Trophoblast cell (in vitro differentiated cells and primary cell): ENCODE results near the gene RIOK2.

Experiments
- DNase-seq, 2 donors: peaks; one replicate each; pipeline ENCODE4 v3.0.0-alpha.2; 2016
- H2AFZ ChIP-seq: 2 replicates; pipeline ENCODE4 v1.6.1; 2013; ENCODE audit warnings: low read length, moderate library complexity, mild to moderate bottlenecking; ENCODE audit not compliant: insufficient read depth, poor library complexity
- H2AK5ac ChIP-seq: 2 replicates; pipeline ENCODE4 v1.6.1; 2013; ENCODE audit warnings: mild to moderate bottlenecking, low read length
- H2BK120ac ChIP-seq: 2 replicates; pipeline ENCODE4 v1.6.1; 2013; ENCODE audit warnings: low read length, mild to moderate bottlenecking, moderate library complexity; ENCODE audit not compliant: insufficient read depth, poor library complexity
- H2BK12ac ChIP-seq: 2 replicates; pipeline ENCODE4 v1.6.1; 2013; ENCODE audit warnings: mild to moderate bottlenecking, low read length, moderate library complexity
- H2BK5ac ChIP-seq: 2 replicates; pipeline ENCODE4 v1.6.1; 2013; ENCODE audit warnings: low read length, low read depth, moderate library complexity, mild to moderate bottlenecking; ENCODE audit not compliant: poor library complexity
- H3K14ac ChIP-seq: 2 replicates; pipeline ENCODE4 v1.6.1; 2013; ENCODE audit warnings: mild to moderate bottlenecking, low read length
- H3K18ac ChIP-seq: 2 replicates; pipeline ENCODE4 v1.6.1; 2013; ENCODE audit warnings: mild to moderate bottlenecking, low read length
- H3K23ac ChIP-seq: 2 replicates; pipeline ENCODE4 v1.6.1; 2013; ENCODE audit warnings: low read length
- H3K27ac ChIP-seq: 2 replicates; pipeline ENCODE4 v1.5.1; 2013; ENCODE audit warnings: low read depth, mild to moderate bottlenecking, inconsistent platforms, low read length, moderate library complexity
- H3K27me3 ChIP-seq: 2 replicates; pipeline ENCODE4 v1.6.1; 2013; ENCODE audit warnings: inconsistent platforms, mild to moderate bottlenecking, low read length, moderate library complexity; ENCODE audit not compliant: insufficient read depth
- H3K36me3 ChIP-seq, 2 experiments: 1 replicate in 1 of 2; 2 replicates in 1 of 2; pipeline ENCODE4 v1.6.1; 2013; ENCODE audit warnings: low read length in 2 of 2, mild to moderate bottlenecking in 2 of 2, moderate library complexity in 1 of 2; ENCODE audit not compliant: insufficient read depth in 2 of 2, control insufficient read depth in 1 of 2
- H3K4ac ChIP-seq: 2 replicates; pipeline ENCODE4 v1.6.1; 2013; ENCODE audit warnings: low read depth, mild to moderate bottlenecking, low read length, moderate library complexity
- H3K4me1 ChIP-seq, 2 experiments: 1 replicate in 1 of 2; 2 replicates in 1 of 2; pipeline ENCODE4 v1.6.1; 2013; ENCODE audit warnings: low read length in 2 of 2, mild to moderate bottlenecking in 2 of 2, moderate library complexity in 1 of 2; ENCODE audit not compliant: insufficient read depth in 2 of 2, control insufficient read depth in 1 of 2
- H3K4me2 ChIP-seq: 2 replicates; pipeline ENCODE4 v1.6.1; 2013; ENCODE audit warnings: inconsistent platforms, mild to moderate bottlenecking, low read length, moderate library complexity
- H3K4me3 ChIP-seq: 2 replicates; pipeline ENCODE4 v1.5.1; 2013; ENCODE audit warnings: mild to moderate bottlenecking, low read depth, low read length, inconsistent platforms
- H3K79me1 ChIP-seq: one replicate; pipeline ENCODE4 v1.6.1; 2013; ENCODE audit warnings: low read length
- H3K79me2 ChIP-seq: 2 replicates; pipeline ENCODE4 v1.6.1; 2013; ENCODE audit warnings: low read length, mild to moderate bottlenecking; ENCODE audit not compliant: control insufficient read depth, insufficient read depth, poor library complexity
- H3K9ac ChIP-seq: 2 replicates; pipeline ENCODE4 v1.6.1; 2013; ENCODE audit warnings: mild to moderate bottlenecking, low read length
- H3K9me3 ChIP-seq: 2 replicates; pipeline ENCODE4 v1.6.1; 2013; ENCODE audit warnings: low read depth, mild to moderate bottlenecking, control low read depth, inconsistent platforms, low read length; ENCODE audit not compliant: insufficient read depth
- H4K12ac ChIP-seq: 2 replicates; pipeline ENCODE4 v1.6.1; 2013; ENCODE audit warnings: low read depth, mild to moderate bottlenecking, low read length, moderate library complexity
- H4K8ac ChIP-seq: 2 replicates; pipeline ENCODE4 v1.6.1; 2013; ENCODE audit warnings: low read depth, mild to moderate bottlenecking, low read length, moderate library complexity
- H4K91ac ChIP-seq: one replicate; pipeline ENCODE4 v1.6.1; 2013; ENCODE audit warnings: low read depth, mild to moderate bottlenecking, low read length, moderate library complexity
- WGBS: extraction: QIAGEN DNeasy Blood & Tissue Kit; methylation state at CpG from one replicate; pipeline ENCODE4 v1.1.7; 2013; ENCODE audit warnings: missing lambda C conversion rate; ENCODE audit not compliant: insufficient read length, insufficient coverage; ENCODE audit errors: extremely low coverage; 5-methylcytosine and 5-hydroxymethylcytosine counted together

Gene RIOK2

DNA sequence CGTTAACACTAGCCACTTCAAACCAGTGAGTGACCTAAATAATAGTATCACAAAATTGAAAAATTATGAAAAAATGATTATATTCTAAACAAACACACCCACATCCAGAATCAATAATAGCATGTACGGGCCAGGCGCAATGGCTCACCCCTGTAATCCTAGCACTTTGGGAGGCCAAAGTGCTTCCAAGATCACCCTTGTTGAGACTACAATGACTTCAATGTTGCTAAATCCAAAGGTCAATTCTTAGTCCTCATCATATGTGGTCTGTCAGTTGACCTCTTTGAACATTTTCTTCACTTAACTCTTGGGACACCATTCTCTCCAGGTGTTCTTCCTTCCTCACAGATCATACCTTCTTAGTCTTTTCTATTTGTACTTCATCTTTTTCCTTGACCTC, 11.3 kb downstream of the RIOK2 start:
- H2BK5ac ChIP-seq, result no peak overlapping the region

DNA sequence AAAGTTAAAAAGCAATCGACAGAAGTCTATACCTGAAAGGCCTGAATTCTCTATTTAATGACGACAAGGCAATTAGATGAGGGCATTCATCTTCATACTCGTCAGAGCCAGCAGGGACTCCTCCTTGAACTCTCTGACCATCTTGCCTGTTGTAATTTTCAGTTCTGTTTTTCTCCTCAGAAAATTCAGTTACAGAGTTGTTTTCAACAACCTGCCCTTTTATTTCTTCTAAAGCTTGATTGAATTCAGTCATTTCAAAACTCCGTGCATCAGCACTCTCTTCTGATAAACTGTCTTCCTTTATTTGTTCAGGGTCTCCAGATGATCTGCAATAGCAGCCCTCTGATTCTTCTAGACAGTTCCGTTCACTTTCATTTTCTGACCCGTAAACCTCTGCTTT, 15.6 kb downstream of the RIOK2 start:
- WGBS, result no CpG with 5 or more reads among the region's 6 CpGs
- Histone ChIP-seq H2BK5ac (no peak overlapping the region), H2BK12ac (no peak overlapping the region), H4K12ac (no peak overlapping the region), H2AK5ac (no peak overlapping the region), H3K18ac (no peak overlapping the region), H4K91ac (no peak overlapping the region), H3K36me3 (peaks cover 10 to 14% of the 10 kb centered on the region in 2 experiments), H3K4me2 (no peak overlapping the region), H3K4me1 (no peaks in the 10 kb centered on the region), H2AFZ (no peak overlapping the region), H3K4ac (no peak overlapping the region), H3K4me3 (no peak overlapping the region), H3K23ac (no peak overlapping the region), H3K14ac (no peak overlapping the region), H3K79me2 (no peaks in the 10 kb centered on the region), H3K79me1 (no peaks in the 10 kb centered on the region), H4K8ac (no peak overlapping the region), H3K9ac (no peak overlapping the region), H3K9me3 (no peaks in the 10 kb centered on the region), H3K27ac (no peak overlapping the region), H2BK120ac (no peak overlapping the region), H3K27me3 (no peaks in the 10 kb centered on the region)
- no peak for DNase-seq

More for the DNA sequence above, 11.3 kb downstream of the RIOK2 start:
- H3K79me1 ChIP-seq, result no peaks in the 10 kb centered on the region
- no peak overlapping the region for H4K91ac ChIP-seq
- H2BK12ac ChIP-seq, result no peak overlapping the region
- no peaks in the 10 kb centered on the region for H3K79me2 ChIP-seq
- no peak overlapping the region for H3K27ac ChIP-seq
- no peak overlapping the region for H4K12ac ChIP-seq
- H2AFZ ChIP-seq, result no peak overlapping the region
- H3K4ac ChIP-seq, result no peak overlapping the region
- H2BK120ac ChIP-seq, result no peak overlapping the region
- no peaks in the 10 kb centered on the region for H3K27me3 ChIP-seq
- H2AK5ac ChIP-seq, result no peak overlapping the region
- H4K8ac ChIP-seq, result no peak overlapping the region
- no peak overlapping the region for H3K14ac ChIP-seq
- H3K9ac ChIP-seq, result no peak overlapping the region
- H3K23ac ChIP-seq, result no peak overlapping the region
- no peak overlapping the region for H3K18ac ChIP-seq
- peaks cover 9 to 16% of the 10 kb centered on the region in 2 experiments for H3K36me3 ChIP-seq
- H3K4me2 ChIP-seq, result no peak overlapping the region
- H3K4me1 ChIP-seq, result no peaks in the 10 kb centered on the region
- H3K9me3 ChIP-seq, result no peaks in the 10 kb centered on the region
- WGBS, result no CpG with 5 or more reads among the region's 3 CpGs
- DNase-seq, result no peak
- H3K4me3 ChIP-seq, result no peak overlapping the region

DNA sequence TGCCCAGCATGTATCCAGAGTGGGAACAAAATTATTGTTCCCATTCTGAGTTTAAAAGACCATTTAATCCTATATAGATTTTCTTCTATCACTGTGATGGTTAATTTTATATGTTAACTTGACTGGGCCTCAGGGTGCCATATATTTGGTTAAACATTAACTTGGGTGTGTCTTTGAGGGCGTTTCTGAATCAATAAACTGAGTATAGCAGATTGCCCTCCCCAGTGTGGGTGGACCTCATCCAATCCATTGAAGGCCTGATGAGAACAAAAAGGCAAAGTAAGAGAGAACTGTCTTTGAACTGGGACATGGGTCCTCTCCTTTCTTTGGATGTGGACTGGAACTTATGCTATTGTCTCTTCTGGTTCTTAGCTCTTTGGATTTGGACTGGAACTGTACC, 17.3 kb downstream of the RIOK2 start:
- Histone ChIP-seq H4K91ac (no peak overlapping the region), H3K14ac (no peak overlapping the region), H2BK12ac (no peak overlapping the region), H3K4me3 (no peak overlapping the region), H3K36me3 (peaks cover 7 to 11% of the 10 kb centered on the region in 2 experiments), H3K9ac (no peak overlapping the region), H3K27ac (no peak overlapping the region), H2BK120ac (no peak overlapping the region), H3K18ac (no peak overlapping the region), H2AFZ (no peak overlapping the region), H3K9me3 (no peaks in the 10 kb centered on the region), H3K4me1 (no peaks in the 10 kb centered on the region), H4K8ac (no peak overlapping the region), H4K12ac (no peak overlapping the region), H3K23ac (no peak overlapping the region), H3K79me2 (no peaks in the 10 kb centered on the region), H2AK5ac (no peak overlapping the region), H3K79me1 (no peaks in the 10 kb centered on the region), H3K27me3 (no peaks in the 10 kb centered on the region), H3K4me2 (no peak overlapping the region), H2BK5ac (no peak overlapping the region), H3K4ac (no peak overlapping the region)
- DNase-seq, result no peak
- WGBS, result no CpG with 5 or more reads among the region's 1 CpG

DNA sequence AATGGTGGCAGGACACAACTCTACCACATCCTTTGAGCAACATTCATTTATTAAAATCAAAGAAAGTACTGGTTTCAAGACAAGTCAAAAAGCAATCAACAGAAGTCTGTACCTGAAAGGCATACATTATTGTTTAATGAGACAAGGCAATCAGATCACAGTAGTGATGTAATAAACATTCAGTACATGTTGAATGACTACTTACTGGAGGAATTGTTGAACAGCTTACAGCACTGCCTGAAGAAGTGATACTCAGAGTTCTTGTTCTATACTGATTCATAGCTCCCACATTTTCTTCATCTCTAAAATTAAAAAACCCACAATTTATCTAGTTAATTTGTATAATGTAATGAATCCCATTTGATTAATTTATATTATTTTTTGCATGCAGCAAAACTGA, 18.2 kb downstream of the RIOK2 start:
- Histone ChIP-seq H4K91ac (no peak overlapping the region), H3K27ac (no peak overlapping the region), H3K14ac (no peak overlapping the region), H3K79me1 (no peaks in the 10 kb centered on the region), H2BK12ac (no peak overlapping the region), H3K4me3 (no peak overlapping the region), H2AFZ (no peak overlapping the region), H3K18ac (no peak overlapping the region), H3K79me2 (no peaks in the 10 kb centered on the region), H3K9me3 (no peaks in the 10 kb centered on the region), H3K4me1 (no peaks in the 10 kb centered on the region), H3K4me2 (no peak overlapping the region), H3K23ac (no peak overlapping the region), H2BK5ac (no peak overlapping the region), H3K9ac (no peak overlapping the region), H3K4ac (no peak overlapping the region), H2BK120ac (no peak overlapping the region), H4K12ac (no peak overlapping the region), H2AK5ac (no peak overlapping the region), H3K27me3 (no peaks in the 10 kb centered on the region), H3K36me3 (peaks cover 7 to 11% of the 10 kb centered on the region in 2 experiments), H4K8ac (no peak overlapping the region)
- peak in 1 of 2 donors; percentile 19 for DNase-seq
